ENCODE data around the gene NCBP1. TPM values are rescaled to one million over a fixed set of nuclear protein-coding genes. Genes with fewer than 3 reads are reported as not detected.

NCBP1 gene
- total RNA-seq, 1 experiment from 2014 or later = 59.7 TPM

DNA sequence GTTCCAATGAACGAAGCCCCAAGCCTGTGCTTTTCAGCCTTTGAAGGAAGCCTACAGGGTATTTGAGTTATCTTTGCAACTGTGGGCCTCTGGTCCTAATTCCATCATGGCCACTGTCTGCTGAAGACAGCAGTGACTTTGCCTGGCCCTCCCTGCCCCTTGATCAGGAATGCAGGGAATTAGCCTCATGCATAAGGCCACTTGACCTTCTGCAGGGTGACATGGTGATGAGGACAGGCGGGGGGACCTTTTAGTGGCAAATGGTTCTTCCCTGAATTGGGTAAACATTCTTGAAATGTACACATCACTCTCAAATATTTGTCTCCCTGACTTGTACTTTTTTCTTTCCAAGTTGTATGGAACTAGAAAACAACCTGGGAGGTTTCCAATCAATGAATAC lies 88.7 kb downstream of the NCBP1 start:
- no TSS peak for BruUV-seq (replicated peaks)
- Histone ChIP-seq H3K4me3 (ENCODE audit: low read depth, low read length) (no peak overlapping the region), H3K27me3 (replicated peaks; ENCODE audit: control insufficient read depth, insufficient read depth, low read length) (no peaks in the 10 kb centered on the region), H3K9me3 (peaks cover 4% of the 10 kb centered on the region; the same call in 1 of the 2 replicates), H3K4me1 (peaks cover 24% of the 10 kb centered on the region), H3K36me3 (ENCODE audit: control insufficient read depth, insufficient read depth, low read length) (peaks cover 2% of the 10 kb centered on the region)
- H3K27me3 Mint-ChIP-seq (ENCODE audit: insufficient read depth, unreplicated experiment) = no peaks in the 10 kb centered on the region
- POLR2A ChIA-PET = no interaction called here
- peak; percentile 80 to 89 for DNase-seq
- no peak overlapping the region for H3K4me3 Mint-ChIP-seq (ENCODE audit: unreplicated experiment)
- peaks cover 5% of the 10 kb centered on the region for H3K4me1 Mint-ChIP-seq (ENCODE audit: low read depth, unreplicated experiment)
- TF ChIP-seq, protein P1, sequence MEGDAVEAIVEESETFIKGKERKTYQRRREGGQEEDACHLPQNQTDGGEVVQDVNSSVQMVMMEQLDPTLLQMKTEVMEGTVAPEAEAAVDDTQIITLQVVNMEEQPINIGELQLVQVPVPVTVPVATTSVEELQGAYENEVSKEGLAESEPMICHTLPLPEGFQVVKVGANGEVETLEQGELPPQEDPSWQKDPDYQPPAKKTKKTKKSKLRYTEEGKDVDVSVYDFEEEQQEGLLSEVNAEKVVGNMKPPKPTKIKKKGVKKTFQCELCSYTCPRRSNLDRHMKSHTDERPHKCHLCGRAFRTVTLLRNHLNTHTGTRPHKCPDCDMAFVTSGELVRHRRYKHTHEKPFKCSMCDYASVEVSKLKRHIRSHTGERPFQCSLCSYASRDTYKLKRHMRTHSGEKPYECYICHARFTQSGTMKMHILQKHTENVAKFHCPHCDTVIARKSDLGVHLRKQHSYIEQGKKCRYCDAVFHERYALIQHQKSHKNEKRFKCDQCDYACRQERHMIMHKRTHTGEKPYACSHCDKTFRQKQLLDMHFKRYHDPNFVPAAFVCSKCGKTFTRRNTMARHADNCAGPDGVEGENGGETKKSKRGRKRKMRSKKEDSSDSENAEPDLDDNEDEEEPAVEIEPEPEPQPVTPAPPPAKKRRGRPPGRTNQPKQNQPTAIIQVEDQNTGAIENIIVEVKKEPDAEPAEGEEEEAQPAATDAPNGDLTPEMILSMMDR (IDR thresholded peaks at IDR 0.05; ENCODE audit: insufficient read depth in 1 of 2, low read depth in 1 of 2, low read length in 1 of 2, severe bottlenecking in 1 of 2, unreplicated experiment in 1 of 2) = no peak
- CTCF ChIA-PET = no interaction called here
- intact Hi-C loops (cut with micrococcal nuclease; ENCODE audit: unreplicated experiment) = loop anchor here (1.0 kb wide), 4 partner anchors 8 to 30 kb away; no protein-coding TSS in a partner anchor
- no peaks in the 10 kb centered on the region for H3K36me3 Mint-ChIP-seq (ENCODE audit: insufficient read depth, unreplicated experiment)
- peak overlapping the region; percentile 53 for H3K27ac Mint-ChIP-seq (ENCODE audit: unreplicated experiment)
- H3K9me3 Mint-ChIP-seq (ENCODE audit: unreplicated experiment) = peaks cover 20% of the 10 kb centered on the region

Other genes with a start within 250 kb of the NCBP1 start
- gene TDRD7, start 221.7 kb upstream of the NCBP1 start, total RNA-seq (2022) = 22.0 and 23.0 TPM in 2 replicates
- gene TMOD1, start 132.2 kb upstream of the NCBP1 start, total RNA-seq (2022) = 1.00 and 1.1 TPM in 2 replicates
- gene TSTD2, start 453 bp upstream of the NCBP1 start, total RNA-seq (2022) = 20.7 and 21.4 TPM in 2 replicates
- 15.6 and 18.8 TPM in 2 replicates for gene XPA, start 63.5 kb downstream of the NCBP1 start, total RNA-seq (2022)
- not detected in 2 replicates for gene FOXE1, start 219.4 kb downstream of the NCBP1 start, total RNA-seq (2022)

Measured in Caco-2 (cell line).